ENCODE data around the gene HMGN4. TPM values are rescaled to one million over a fixed set of nuclear protein-coding genes. Genes with fewer than 3 reads are reported as not detected.

HMGN4 gene
- total RNA-seq, 1 experiment from 2014 or later, result 26.3 TPM

DNA sequence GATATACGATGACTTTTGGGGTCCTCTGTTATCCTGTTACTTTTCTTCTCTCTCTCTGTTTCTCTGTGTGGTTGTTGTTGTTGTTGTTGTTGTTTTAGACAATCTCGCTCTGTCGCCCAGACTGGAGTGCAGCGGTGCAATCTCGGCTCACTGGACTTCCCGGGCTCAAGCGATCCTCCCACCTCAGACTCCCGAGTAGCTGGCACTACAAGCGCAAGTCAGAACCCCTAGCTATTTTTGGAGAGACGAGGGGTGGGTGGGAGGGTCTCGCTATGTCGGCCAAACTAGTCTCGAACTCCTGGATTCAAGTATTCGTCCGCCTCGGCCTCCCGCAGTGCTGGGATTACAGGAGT lies 39.5 kb downstream of the HMGN4 start:
- DNase-seq (ENCODE audit: low spot score), result no peak

GRCh38 chr6:26578279-26578678 lies 40.1 kb downstream of the HMGN4 start:
- DNase-seq (ENCODE audit: low spot score), result no peak

GRCh38 chr6:26578741-26579140 lies 40.6 kb downstream of the HMGN4 start:
- DNase-seq (ENCODE audit: low spot score), result no peak

DNA sequence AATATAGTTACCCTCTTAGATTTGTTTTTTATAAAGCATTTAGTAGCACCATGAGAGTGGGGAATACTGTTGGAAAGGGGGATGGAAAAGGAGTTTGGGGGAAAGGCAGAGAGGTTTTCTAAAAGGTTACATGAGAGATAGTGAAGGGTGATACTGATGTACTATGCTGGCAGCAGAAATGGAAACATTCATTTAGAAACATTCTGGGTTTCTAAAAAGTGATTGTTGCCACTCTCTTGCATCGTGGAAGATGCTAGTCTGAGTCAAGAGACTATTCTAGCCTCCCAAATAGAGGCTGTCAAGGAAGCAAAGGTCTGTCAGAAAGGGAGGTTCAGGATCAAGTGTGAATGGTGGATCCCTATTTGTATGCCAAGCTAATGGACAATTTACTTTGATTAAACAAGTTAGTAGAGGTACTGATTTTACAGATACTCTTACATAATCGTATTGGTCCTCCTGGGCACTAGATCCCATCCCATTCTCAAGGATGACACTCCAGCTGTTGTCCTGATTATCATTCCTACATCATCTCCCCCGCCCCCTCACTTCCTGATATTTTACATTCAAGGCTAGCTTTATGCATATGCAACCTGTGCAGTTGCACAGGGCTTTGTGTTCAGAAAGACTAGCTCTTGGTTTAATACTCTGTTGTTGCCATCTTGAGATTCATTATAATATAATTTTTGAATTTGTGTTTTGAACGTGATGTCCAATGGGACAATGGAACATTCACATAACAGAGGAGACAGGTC lies 43.2 kb downstream of the HMGN4 start:
- DNase-seq (ENCODE audit: low spot score), result no peak

DNA sequence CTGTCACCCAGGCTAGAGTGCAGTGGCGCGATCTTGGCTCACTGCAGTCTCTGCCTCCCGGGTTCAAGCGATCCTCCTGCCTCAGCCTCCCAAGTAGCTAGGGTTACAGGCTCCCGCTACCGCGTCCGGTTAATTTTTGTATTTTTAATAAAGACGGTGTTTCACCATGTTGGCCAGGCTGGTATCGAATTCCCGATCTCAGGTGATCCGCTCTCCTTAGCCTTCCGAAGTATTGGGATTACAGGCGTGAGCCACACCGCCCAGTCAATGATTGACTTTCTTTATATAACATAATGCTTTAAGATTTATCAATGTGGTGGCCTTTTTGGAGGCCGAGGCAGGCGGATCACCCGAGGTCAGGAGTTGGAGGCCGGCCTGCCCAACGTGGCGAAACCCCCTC lies 50.8 kb downstream of the HMGN4 start:
- no peak for DNase-seq (ENCODE audit: low spot score)

GRCh38 chr6:26592649-26593048 lies 54.5 kb downstream of the HMGN4 start:
- DNase-seq (ENCODE audit: low spot score), result no peak

GRCh38 chr6:26593278-26594130 lies 55.3 kb downstream of the HMGN4 start:
- no peak for DNase-seq (ENCODE audit: low spot score)

GRCh38 chr6:26594131-26594498 lies 55.9 kb downstream of the HMGN4 start:
- no peak for DNase-seq (ENCODE audit: low spot score)

- DNase-seq (ENCODE audit: low spot score), result peak; percentile 69
Observed at GRCh38 chr6:26594730-26595632, 56.8 kb downstream of the HMGN4 start.

GRCh38 chr6:26595669-26596269 lies 57.6 kb downstream of the HMGN4 start:
- DNase-seq (ENCODE audit: low spot score), result peak; percentile 94

Small RNA genes within 50 kb of the gene (small RNA-seq; reads per million reads assigned to genes)
- gene RNU6-502P, result not detected

Other genes with a start within 250 kb of the HMGN4 start
- 5.5 and 9.4 TPM in 2 replicates for gene BTN3A2, start 173.2 kb upstream of the HMGN4 start, total RNA-seq (2014; rRNA removed; shearing (Covaris generic))
- 3.5 and 5.3 TPM in 2 replicates for gene BTN2A2, start 155.3 kb upstream of the HMGN4 start, total RNA-seq (2014; rRNA removed; shearing (Covaris generic))
- 3.1 and 4.5 TPM in 2 replicates for gene BTN3A1, start 136.1 kb upstream of the HMGN4 start, total RNA-seq (2014; rRNA removed; shearing (Covaris generic))
- gene BTN3A3, start 97.9 kb upstream of the HMGN4 start, total RNA-seq (2014; rRNA removed; shearing (Covaris generic)), result 1.3 and 3.7 TPM in 2 replicates
- gene BTN2A1, start 80.4 kb upstream of the HMGN4 start, total RNA-seq (2014; rRNA removed; shearing (Covaris generic)), result 8.0 and 9.4 TPM in 2 replicates
- gene BTN1A1, start 38.1 kb upstream of the HMGN4 start, total RNA-seq (2014; rRNA removed; shearing (Covaris generic)), result not detected in 2 replicates
- 27.0 and 32.2 TPM in 2 replicates for gene ABT1, start 58.6 kb downstream of the HMGN4 start, total RNA-seq (2014; rRNA removed; shearing (Covaris generic))
- 7.0 and 21.5 TPM in 2 replicates for gene ZNF322, start 121.4 kb downstream of the HMGN4 start, total RNA-seq (2014; rRNA removed; shearing (Covaris generic))